HCT116 (cell line): Measurements from ENCODE around the gene PIMREG. TPM values are rescaled to one million over a fixed set of nuclear protein-coding genes. Genes with fewer than 3 reads are reported as not detected.

Source experiments
- ATAC-seq: fragments of 200-7000 bp; cut with Tn5 transposase; 2 replicates; pipeline ENCODE4 v1.9.1; 2020; ENCODE audit warnings: mild to moderate bottlenecking, moderate library complexity
- BruUV-seq: library from RNA; stranded (reverse); fragments of 400-500 nt; replicated peaks from 2 replicates; lab custom pipeline; 2021; lab: Mats Ljungman, UMichigan
- CTCF ChIA-PET: fragments of 300-600 bp; sonication (Branson Sonifier 250); formaldehyde crosslinking; loops from one replicate; lab custom pipeline; 2021; ENCODE audit warnings: antibody characterized with exemption; lab: Charles Lee
- POLR2A ChIA-PET: fragments of 300-600, 350-600 bp; sonication (Branson Sonifier 250); formaldehyde crosslinking; loops from one replicate; lab custom pipeline; 2021; ENCODE audit warnings: antibody characterized with exemption; lab: Charles Lee
- RAD21 ChIA-PET, 2 experiments: fragments of 300-600 bp; sonication (Branson Sonifier 250); formaldehyde crosslinking; loops; one replicate each; lab custom pipeline; 2023; ENCODE audit warnings: low total read pairs in 2 of 2; ENCODE audit not compliant: uncharacterized antibody in 2 of 2, unreplicated experiment in 2 of 2, low non-redundant PET in 1 of 2; lab: Charles Lee
- DNase-seq: peaks from one replicate; pipeline ENCODE4 v3.0.0-alpha.2; 2010; ENCODE audit warnings: low read depth, low spot score
- H2AFZ ChIP-seq: fragments of 200-600 bp; shearing (Covaris generic), sonication (generic); 2 replicates; pipeline ENCODE4 v1.6.1; 2017; ENCODE audit warnings: low read depth, mixed run types, mixed read lengths, antibody characterized with exemption, low read length; ENCODE audit not compliant: poor library complexity, severe bottlenecking
- H3K27ac ChIP-seq: 2 replicates; pipeline ENCODE4 v1.5.1; 2012; ENCODE audit warnings: low read depth, low read length
- H3K27me3 ChIP-seq: fragments of 200-600 bp; sonication (generic); 2 replicates; pipeline ENCODE4 v1.6.1; 2016; ENCODE audit warnings: mixed run types, low read length, mixed read lengths; ENCODE audit not compliant: insufficient read depth
- H3K36me3 ChIP-seq, 2 experiments: fragments of 200-500 bp in 1 of 2; fragments of 200-600 bp in 1 of 2; sonication (Bioruptor generic) in 1 of 2; sonication (generic) in 1 of 2; 2 replicates each; pipeline versions ENCODE4 v1.5.1 to v1.6.1; 2014 to 2016; ENCODE audit warnings: low read length in 2 of 2, inconsistent platforms in 1 of 2, mixed read lengths in 1 of 2, mixed run types in 1 of 2; ENCODE audit not compliant: insufficient read depth in 2 of 2, control insufficient read depth in 1 of 2
- H3K4me1 ChIP-seq, 2 experiments: fragments of 200-600 bp in 1 of 2; sonication (generic) in 1 of 2; 2 replicates each; pipeline versions ENCODE4 v1.5.1 to v1.6.1; 2012 to 2017; ENCODE audit warnings: low read length in 2 of 2, inconsistent platforms in 1 of 2, mild to moderate bottlenecking in 1 of 2, mixed read lengths in 1 of 2, mixed run types in 1 of 2, moderate library complexity in 1 of 2; ENCODE audit not compliant: insufficient read depth in 2 of 2, control insufficient read depth in 1 of 2
- H3K4me2 ChIP-seq: fragments of 200-600 bp; sonication (generic); 2 replicates; pipeline ENCODE4 v1.6.1; 2017; ENCODE audit warnings: mixed run types, low read length, mixed read lengths
- H3K4me3 ChIP-seq, 2 experiments: fragments of 200-600 bp in 1 of 2; sonication (generic) in 1 of 2; replicated peaks in 1 of 2; 2 replicates each; pipeline ENCODE4 v1.5.1; 2011 to 2016; ENCODE audit warnings: low read length in 2 of 2, control low read depth in 1 of 2, low read depth in 1 of 2, mild to moderate bottlenecking in 1 of 2, mixed read lengths in 1 of 2, mixed run types in 1 of 2
- H3K79me2 ChIP-seq: fragments of 200-600 bp; sonication (generic); 2 replicates; pipeline ENCODE4 v1.6.1; 2017; ENCODE audit warnings: mild to moderate bottlenecking, mixed run types, low read length, moderate library complexity, mixed read lengths; ENCODE audit not compliant: insufficient read depth
- H3K9ac ChIP-seq: fragments of 200-600 bp; sonication (generic); 2 replicates; pipeline ENCODE4 v1.6.1; 2016; ENCODE audit warnings: low read length, mixed read lengths
- H3K9me2 ChIP-seq: fragments of 200-600 bp; sonication (generic), shearing (Covaris generic); 2 replicates; pipeline ENCODE4 v1.6.1; 2017; ENCODE audit warnings: mixed run types, mild to moderate bottlenecking, moderate library complexity; ENCODE audit not compliant: insufficient read depth
- H3K9me3 ChIP-seq, 2 experiments: fragments of 200-500 bp in 1 of 2; fragments of 200-600 bp in 1 of 2; sonication (Bioruptor generic) in 1 of 2; sonication (generic) in 1 of 2; 2 replicates each; pipeline ENCODE4 v1.6.1; 2014 to 2017; ENCODE audit warnings: low read length in 2 of 2, mixed read lengths in 2 of 2, inconsistent platforms in 1 of 2, low read depth in 1 of 2, mild to moderate bottlenecking in 1 of 2, mixed run types in 1 of 2, moderate library complexity in 1 of 2; ENCODE audit not compliant: control insufficient read depth in 1 of 2, insufficient read depth in 1 of 2
- H4K20me1 ChIP-seq: fragments of 200-600 bp; sonication (generic), shearing (Covaris generic); 2 replicates; pipeline ENCODE4 v1.6.1; 2017; ENCODE audit warnings: mixed run types, mild to moderate bottlenecking, moderate library complexity; ENCODE audit not compliant: insufficient read depth
- EGR1 ChIP-seq: IDR thresholded peaks from 2 replicates; pipeline ENCODE4 v1.6.1; 2012; ENCODE audit warnings: low read depth
- ELF1 ChIP-seq: IDR thresholded peaks from 2 replicates; pipeline ENCODE4 v1.6.1; 2012; ENCODE audit warnings: low read depth, borderline replicate concordance
- EZH2phosphoT487 ChIP-seq: fragments of 200-600 bp; IDR thresholded peaks from 2 replicates; pipeline ENCODE4 v1.6.1; 2018; ENCODE audit warnings: antibody characterized with exemption, borderline replicate concordance
- FOSL1 ChIP-seq: IDR thresholded peaks from 2 replicates; pipeline ENCODE4 v1.6.1; 2012; ENCODE audit warnings: low read depth
- POLR2A ChIP-seq: IDR thresholded peaks from 2 replicates; pipeline ENCODE4 v1.7.0; 2011; ENCODE audit warnings: borderline replicate concordance; ENCODE audit not compliant: insufficient read depth, insufficient read length; ENCODE audit errors: extremely low read depth
- POLR2AphosphoS5 ChIP-seq: IDR thresholded peaks from 2 replicates; pipeline ENCODE4 v1.6.1; 2011; ENCODE audit warnings: mild to moderate bottlenecking, low read depth, low read length, moderate library complexity
- SIN3A ChIP-seq: IDR thresholded peaks from 2 replicates; pipeline ENCODE4 v1.6.1; 2012; ENCODE audit warnings: low read depth
- SRF ChIP-seq: IDR thresholded peaks from 2 replicates; pipeline ENCODE4 v1.6.1; 2012; ENCODE audit warnings: low read depth
- TCF7L2 ChIP-seq: IDR thresholded peaks from 2 replicates; pipeline ENCODE4 v1.7.0; 2011; ENCODE audit warnings: borderline replicate concordance, inconsistent platforms; ENCODE audit not compliant: insufficient read depth, insufficient read length; ENCODE audit errors: extremely low read depth
- YY1 ChIP-seq: IDR thresholded peaks from 2 replicates; pipeline ENCODE4 v1.6.1; 2011; ENCODE audit warnings: low read length, low read depth, moderate library complexity, mild to moderate bottlenecking; ENCODE audit not compliant: insufficient replicate concordance; ENCODE audit errors: extremely low read depth
- ZFX ChIP-seq: fragments of 450-650 bp; IDR thresholded peaks from 2 replicates; pipeline ENCODE4 v1.6.1; 2017
- ZNF274 ChIP-seq: fragments of 200-500 bp; sonication (Bioruptor generic); IDR thresholded peaks from 2 replicates; pipeline ENCODE4 v1.6.1; 2014; ENCODE audit warnings: mild to moderate bottlenecking, low read depth, low read length, inconsistent platforms
- intact Hi-C: fragments of 100-400 bp; cut with micrococcal nuclease; formaldehyde crosslinking; loops from 2 replicates; pipeline ENCODE4 v1.10.0; 2022
- total RNA-seq: library from RNA; stranded (reverse); gene quantifications from one replicate; pipeline ENCODE4 v1.2.1, GENCODE V29; 2021; ENCODE audit not compliant: unreplicated experiment
- TF ChIP-seq, protein P1 (sequence below): IDR thresholded peaks from 2 replicates; pipeline ENCODE4 v1.6.1; 2011; ENCODE audit warnings: mild to moderate bottlenecking, low read length, moderate library complexity; ENCODE audit not compliant: insufficient replicate concordance; ENCODE audit errors: extremely low read depth
- TF ChIP-seq, protein P2 (sequence below), 3 experiments: fragments of 200-600 bp in 1 of 3; sonication (generic) in 1 of 3; IDR thresholded peaks in 2 of 3; conservative IDR thresholded peaks in 1 of 3; 2 replicates each; pipeline ENCODE4 v1.5.1; 2012 to 2017; ENCODE audit warnings: low read depth in 2 of 3, low read length in 2 of 3, antibody characterized with exemption in 1 of 3, borderline replicate concordance in 1 of 3, control low read depth in 1 of 3, mild to moderate bottlenecking in 1 of 3, mixed read lengths in 1 of 3, mixed run types in 1 of 3, moderate library complexity in 1 of 3; ENCODE audit not compliant: insufficient read depth in 1 of 3
- TF ChIP-seq, protein P3 (sequence below): IDR thresholded peaks from 2 replicates; pipeline ENCODE4 v1.6.1; 2012
- TF ChIP-seq, protein P4 (sequence below): IDR thresholded peaks from 2 replicates; pipeline ENCODE4 v1.6.1; 2012; ENCODE audit warnings: low read depth

The PIMREG gene
- total RNA-seq, 1 experiment from 2014 or later: 57.0 TPM

DNA sequence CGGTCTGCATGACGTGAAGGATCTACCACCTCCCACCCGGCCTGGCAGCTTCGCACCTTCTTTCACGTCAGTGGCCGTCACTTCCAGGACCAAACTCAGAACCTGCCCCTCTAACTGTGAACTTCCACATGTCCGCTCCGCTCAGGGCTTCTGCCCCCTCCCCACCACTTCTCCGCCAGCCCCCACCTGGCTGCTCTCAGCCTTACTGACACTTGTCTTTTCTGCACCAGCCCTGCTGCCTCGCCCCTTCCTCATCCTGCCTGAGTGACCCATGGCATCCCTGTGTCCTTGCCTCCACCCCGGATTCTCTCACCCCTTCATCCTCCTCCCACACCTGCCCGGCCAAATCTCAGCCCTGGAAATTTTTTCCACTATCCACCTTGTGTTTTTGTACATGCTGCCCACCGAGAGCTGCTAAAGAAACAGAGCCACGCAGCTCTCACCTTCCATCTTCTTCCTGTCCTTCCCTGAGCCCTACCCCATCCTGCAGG lies 14.2 kb downstream of the PIMREG start:
- intact Hi-C loops: no loop called here
- ChIA-PET RAD21 (no interaction called here), CTCF (no interaction called here)

More for the DNA sequence above, 14.2 kb downstream of the PIMREG start:
- Histone ChIP-seq H3K79me2 (no peaks in the 10 kb centered on the region), H3K9me2 (no peaks in the 10 kb centered on the region), H3K36me3 (no peaks in the 10 kb centered on the region), H3K4me2 (no peak overlapping the region), H3K27ac (no peak overlapping the region)
- DNase-seq (no peak), ATAC-seq (no peak)
- TF ChIP-seq FOSL1 (no peak), ELF1 (no peak), ZNF274 (no peak), POLR2AphosphoS5 (no peak), YY1 (no peak), TCF7L2 (no peak), SRF (no peak), EGR1 (no peak), SIN3A (no peak), ZFX (no peak), EZH2phosphoT487 (no peak), POLR2A (no peak)
- TF ChIP-seq, protein P1, sequence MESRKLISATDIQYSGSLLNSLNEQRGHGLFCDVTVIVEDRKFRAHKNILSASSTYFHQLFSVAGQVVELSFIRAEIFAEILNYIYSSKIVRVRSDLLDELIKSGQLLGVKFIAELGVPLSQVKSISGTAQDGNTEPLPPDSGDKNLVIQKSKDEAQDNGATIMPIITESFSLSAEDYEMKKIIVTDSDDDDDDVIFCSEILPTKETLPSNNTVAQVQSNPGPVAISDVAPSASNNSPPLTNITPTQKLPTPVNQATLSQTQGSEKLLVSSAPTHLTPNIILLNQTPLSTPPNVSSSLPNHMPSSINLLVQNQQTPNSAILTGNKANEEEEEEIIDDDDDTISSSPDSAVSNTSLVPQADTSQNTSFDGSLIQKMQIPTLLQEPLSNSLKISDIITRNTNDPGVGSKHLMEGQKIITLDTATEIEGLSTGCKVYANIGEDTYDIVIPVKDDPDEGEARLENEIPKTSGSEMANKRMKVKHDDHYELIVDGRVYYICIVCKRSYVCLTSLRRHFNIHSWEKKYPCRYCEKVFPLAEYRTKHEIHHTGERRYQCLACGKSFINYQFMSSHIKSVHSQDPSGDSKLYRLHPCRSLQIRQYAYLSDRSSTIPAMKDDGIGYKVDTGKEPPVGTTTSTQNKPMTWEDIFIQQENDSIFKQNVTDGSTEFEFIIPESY: no peak
- TF ChIP-seq, protein P2, sequence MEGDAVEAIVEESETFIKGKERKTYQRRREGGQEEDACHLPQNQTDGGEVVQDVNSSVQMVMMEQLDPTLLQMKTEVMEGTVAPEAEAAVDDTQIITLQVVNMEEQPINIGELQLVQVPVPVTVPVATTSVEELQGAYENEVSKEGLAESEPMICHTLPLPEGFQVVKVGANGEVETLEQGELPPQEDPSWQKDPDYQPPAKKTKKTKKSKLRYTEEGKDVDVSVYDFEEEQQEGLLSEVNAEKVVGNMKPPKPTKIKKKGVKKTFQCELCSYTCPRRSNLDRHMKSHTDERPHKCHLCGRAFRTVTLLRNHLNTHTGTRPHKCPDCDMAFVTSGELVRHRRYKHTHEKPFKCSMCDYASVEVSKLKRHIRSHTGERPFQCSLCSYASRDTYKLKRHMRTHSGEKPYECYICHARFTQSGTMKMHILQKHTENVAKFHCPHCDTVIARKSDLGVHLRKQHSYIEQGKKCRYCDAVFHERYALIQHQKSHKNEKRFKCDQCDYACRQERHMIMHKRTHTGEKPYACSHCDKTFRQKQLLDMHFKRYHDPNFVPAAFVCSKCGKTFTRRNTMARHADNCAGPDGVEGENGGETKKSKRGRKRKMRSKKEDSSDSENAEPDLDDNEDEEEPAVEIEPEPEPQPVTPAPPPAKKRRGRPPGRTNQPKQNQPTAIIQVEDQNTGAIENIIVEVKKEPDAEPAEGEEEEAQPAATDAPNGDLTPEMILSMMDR (IDR thresholded peaks at IDR 0.05 in 2 of 3, conservative IDR thresholded peaks at IDR 0.05 in 1 of 3; ENCODE audit: borderline replicate concordance in 1 of 3, insufficient read depth in 1 of 3, low read depth in 2 of 3, low read length in 2 of 3): no peak
- TF ChIP-seq, protein P3, sequence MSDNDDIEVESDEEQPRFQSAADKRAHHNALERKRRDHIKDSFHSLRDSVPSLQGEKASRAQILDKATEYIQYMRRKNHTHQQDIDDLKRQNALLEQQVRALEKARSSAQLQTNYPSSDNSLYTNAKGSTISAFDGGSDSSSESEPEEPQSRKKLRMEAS: no peak
- TF ChIP-seq, protein P4, sequence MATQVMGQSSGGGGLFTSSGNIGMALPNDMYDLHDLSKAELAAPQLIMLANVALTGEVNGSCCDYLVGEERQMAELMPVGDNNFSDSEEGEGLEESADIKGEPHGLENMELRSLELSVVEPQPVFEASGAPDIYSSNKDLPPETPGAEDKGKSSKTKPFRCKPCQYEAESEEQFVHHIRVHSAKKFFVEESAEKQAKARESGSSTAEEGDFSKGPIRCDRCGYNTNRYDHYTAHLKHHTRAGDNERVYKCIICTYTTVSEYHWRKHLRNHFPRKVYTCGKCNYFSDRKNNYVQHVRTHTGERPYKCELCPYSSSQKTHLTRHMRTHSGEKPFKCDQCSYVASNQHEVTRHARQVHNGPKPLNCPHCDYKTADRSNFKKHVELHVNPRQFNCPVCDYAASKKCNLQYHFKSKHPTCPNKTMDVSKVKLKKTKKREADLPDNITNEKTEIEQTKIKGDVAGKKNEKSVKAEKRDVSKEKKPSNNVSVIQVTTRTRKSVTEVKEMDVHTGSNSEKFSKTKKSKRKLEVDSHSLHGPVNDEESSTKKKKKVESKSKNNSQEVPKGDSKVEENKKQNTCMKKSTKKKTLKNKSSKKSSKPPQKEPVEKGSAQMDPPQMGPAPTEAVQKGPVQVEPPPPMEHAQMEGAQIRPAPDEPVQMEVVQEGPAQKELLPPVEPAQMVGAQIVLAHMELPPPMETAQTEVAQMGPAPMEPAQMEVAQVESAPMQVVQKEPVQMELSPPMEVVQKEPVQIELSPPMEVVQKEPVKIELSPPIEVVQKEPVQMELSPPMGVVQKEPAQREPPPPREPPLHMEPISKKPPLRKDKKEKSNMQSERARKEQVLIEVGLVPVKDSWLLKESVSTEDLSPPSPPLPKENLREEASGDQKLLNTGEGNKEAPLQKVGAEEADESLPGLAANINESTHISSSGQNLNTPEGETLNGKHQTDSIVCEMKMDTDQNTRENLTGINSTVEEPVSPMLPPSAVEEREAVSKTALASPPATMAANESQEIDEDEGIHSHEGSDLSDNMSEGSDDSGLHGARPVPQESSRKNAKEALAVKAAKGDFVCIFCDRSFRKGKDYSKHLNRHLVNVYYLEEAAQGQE: no peak
- TF ChIP-seq, all 23 proteins: peak for 0
- Histone ChIP-seq H3K9ac (no peak overlapping the region), H3K9me3 (no peaks in the 10 kb centered on the region), H3K27me3 (no peaks in the 10 kb centered on the region), H2AFZ (no peak overlapping the region), H3K4me1 (peaks cover 5 to 21% of the 10 kb centered on the region in 2 experiments), H3K4me3 (no peak overlapping the region), H4K20me1 (no peaks in the 10 kb centered on the region)
- POLR2A ChIA-PET: no interaction called here
- no TSS peak for BruUV-seq
